DOHH2 (cell line): Measurements from ENCODE around the gene ICAM5.

Source experiments
- EZH2phosphoT487 ChIP-seq: fragments of 200-600 bp; sonication (generic); IDR thresholded peaks from 2 replicates; pipeline ENCODE4 v1.6.1; 2017; ENCODE audit warnings: borderline replicate concordance, mild to moderate bottlenecking, antibody characterized with exemption, low read length, moderate library complexity, mixed read lengths
- TF ChIP-seq, protein P1 (sequence below): fragments of 200-600 bp; sonication (generic); IDR thresholded peaks from one replicate; pipeline ENCODE4 v1.5.1; 2014; ENCODE audit warnings: antibody characterized with exemption, mild to moderate bottlenecking, low read depth, low read length; ENCODE audit not compliant: poor library complexity, severe bottlenecking

DNA sequence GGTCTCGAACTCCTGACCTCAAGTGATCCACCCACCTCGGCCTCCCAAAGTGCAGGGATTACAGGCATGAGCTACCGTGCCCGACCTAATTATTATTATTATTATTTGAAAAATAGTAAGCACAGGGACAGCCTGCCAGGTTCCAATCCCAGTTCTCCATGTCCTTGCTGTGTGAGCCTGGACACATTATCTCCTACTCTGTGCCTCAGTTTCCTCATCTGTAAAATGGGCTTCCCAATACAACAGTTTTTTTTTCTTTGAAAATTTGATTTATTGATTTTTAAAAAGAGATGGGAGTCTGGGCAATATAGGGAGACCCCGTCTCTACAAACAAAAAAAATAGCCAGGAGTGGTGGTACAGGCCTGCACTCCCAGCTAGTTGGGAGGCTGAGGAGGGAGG, 16.6 kb downstream of the ICAM5 start:
- TF ChIP-seq, protein P1, sequence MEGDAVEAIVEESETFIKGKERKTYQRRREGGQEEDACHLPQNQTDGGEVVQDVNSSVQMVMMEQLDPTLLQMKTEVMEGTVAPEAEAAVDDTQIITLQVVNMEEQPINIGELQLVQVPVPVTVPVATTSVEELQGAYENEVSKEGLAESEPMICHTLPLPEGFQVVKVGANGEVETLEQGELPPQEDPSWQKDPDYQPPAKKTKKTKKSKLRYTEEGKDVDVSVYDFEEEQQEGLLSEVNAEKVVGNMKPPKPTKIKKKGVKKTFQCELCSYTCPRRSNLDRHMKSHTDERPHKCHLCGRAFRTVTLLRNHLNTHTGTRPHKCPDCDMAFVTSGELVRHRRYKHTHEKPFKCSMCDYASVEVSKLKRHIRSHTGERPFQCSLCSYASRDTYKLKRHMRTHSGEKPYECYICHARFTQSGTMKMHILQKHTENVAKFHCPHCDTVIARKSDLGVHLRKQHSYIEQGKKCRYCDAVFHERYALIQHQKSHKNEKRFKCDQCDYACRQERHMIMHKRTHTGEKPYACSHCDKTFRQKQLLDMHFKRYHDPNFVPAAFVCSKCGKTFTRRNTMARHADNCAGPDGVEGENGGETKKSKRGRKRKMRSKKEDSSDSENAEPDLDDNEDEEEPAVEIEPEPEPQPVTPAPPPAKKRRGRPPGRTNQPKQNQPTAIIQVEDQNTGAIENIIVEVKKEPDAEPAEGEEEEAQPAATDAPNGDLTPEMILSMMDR, result no peak
- no peak for TF ChIP-seq EZH2phosphoT487
